H1 (cell line): Measurements from ENCODE around the gene CSPG5. TPM values are rescaled to one million over a fixed set of nuclear protein-coding genes. Genes with fewer than 3 reads are reported as not detected.

Experiments
- KDM4A ChIP-seq: IDR thresholded peaks from one replicate; pipeline ENCODE4 v1.7.1; 2012; ENCODE audit warnings: low read depth, mild to moderate bottlenecking, moderate library complexity, low read length, inconsistent platforms; ENCODE audit not compliant: severe bottlenecking
- KDM5A ChIP-seq: fragments of 200-600 bp; IDR thresholded peaks from 2 replicates; pipeline ENCODE4 v1.7.1; 2012; ENCODE audit warnings: mild to moderate bottlenecking, low read length, inconsistent platforms, mixed read lengths
- TEAD4 ChIP-seq: IDR thresholded peaks from 2 replicates; pipeline ENCODE4 v1.6.1; 2012; ENCODE audit warnings: low read depth, low read length, inconsistent platforms, mixed read lengths
- YY1 ChIP-seq: IDR thresholded peaks from 2 replicates; pipeline ENCODE4 v1.6.1; 2011; ENCODE audit warnings: low read depth, mild to moderate bottlenecking, low read length
- polyA plus RNA-seq, 7 experiments: library from polyadenylated mRNA; depleted of rRNA in 3 of 7; stranded (reverse) in 5 of 7; unstranded in 2 of 7; fragments of >200 nt in 5 of 7; fragments of 200-250 nt in 2 of 7; gene quantifications; 1 replicate in 5 of 7; 2 replicates in 1 of 7; 4 replicates in 1 of 7; pipeline versions ENCODE4 v1.2.1 to v1.2.3, GENCODE V29; 2011 to 2013; ENCODE audit warnings: missing spikeins in 2 of 7, mixed read lengths in 2 of 7
- total RNA-seq: library from RNA; stranded (reverse); fragmentation: NEBNext Ultra II Directional; extraction: Animal tissue kit (Norgen Biotek cat#: 25700); gene quantifications from 2 replicates; pipeline ENCODE4 v1.2.1, GENCODE V29; 2021
- TF ChIP-seq, protein P1 (sequence below): IDR thresholded peaks from 2 replicates; pipeline ENCODE4 v1.6.1; 2012; ENCODE audit warnings: inconsistent platforms

CSPG5 gene
- total and polyA plus RNA-seq, 2 of the 8 experiments (the other 6 are each of a cell fraction or from before 2014, with no cell fraction given) = 2.1 to 7.4 TPM

DNA sequence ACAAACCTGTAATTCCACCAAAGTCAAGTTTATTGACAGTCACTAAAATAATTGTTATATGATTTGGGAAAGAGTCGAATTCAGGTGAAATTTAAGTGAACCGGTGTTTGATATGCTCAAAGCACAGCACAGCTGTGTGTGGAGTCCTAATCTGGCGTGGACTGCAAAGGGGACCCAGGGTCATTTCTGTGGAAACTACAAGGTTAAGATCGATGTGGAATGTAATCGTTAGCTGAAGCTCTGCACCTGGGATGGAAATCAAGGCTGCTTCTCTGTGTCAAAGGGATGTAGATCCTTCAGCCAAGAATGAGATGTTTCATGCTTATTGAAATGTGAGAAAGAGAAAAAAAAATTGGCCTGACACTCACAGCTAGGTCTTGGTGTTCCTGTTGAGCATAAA, 63.6 kb downstream of the CSPG5 start (continued):
- TF ChIP-seq KDM4A (no peak), KDM5A (no peak), YY1 (no peak), TEAD4 (no peak)
- TF ChIP-seq, protein P1, sequence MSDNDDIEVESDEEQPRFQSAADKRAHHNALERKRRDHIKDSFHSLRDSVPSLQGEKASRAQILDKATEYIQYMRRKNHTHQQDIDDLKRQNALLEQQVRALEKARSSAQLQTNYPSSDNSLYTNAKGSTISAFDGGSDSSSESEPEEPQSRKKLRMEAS = no peak
